RWPE2 (cell line): ENCODE measurements around the gene ADD1.

Source experiments
- ATAC-seq: fragments of 200-7000 bp; cut with Tn5 transposase; 3 replicates; pipeline ENCODE4 v1.9.1; 2021; ENCODE audit warnings: low read depth
- DNase-seq: peaks from one replicate; pipeline ENCODE4 v3.0.0-alpha.2; 2020; ENCODE audit warnings: low spot score
- H3K27ac ChIP-seq: fragments of 450-650 bp; 2 replicates; pipeline ENCODE4 v1.5.1; 2017; ENCODE audit warnings: mild to moderate bottlenecking; ENCODE audit not compliant: poor library complexity, severe bottlenecking
- H3K27me3 ChIP-seq: fragments of 250-450 bp; sonication (Bioruptor Pico); 2 replicates; pipeline ENCODE4 v1.5.1; 2021; ENCODE audit warnings: mild to moderate bottlenecking, moderate library complexity; ENCODE audit not compliant: insufficient read depth, poor library complexity, severe bottlenecking
- H3K36me3 ChIP-seq: fragments of 250-450 bp; sonication (Bioruptor Pico); 2 replicates; pipeline ENCODE4 v1.5.1; 2020; ENCODE audit warnings: low read depth, mild to moderate bottlenecking, moderate library complexity
- H3K4me1 ChIP-seq: fragments of 250-450 bp; sonication (Bioruptor Pico); 2 replicates; pipeline ENCODE4 v1.5.1; 2021; ENCODE audit warnings: mild to moderate bottlenecking, moderate library complexity; ENCODE audit not compliant: insufficient read depth, poor library complexity, severe bottlenecking
- H3K4me3 ChIP-seq: fragments of 250-450 bp; sonication (Bioruptor Pico); 2 replicates; pipeline ENCODE4 v1.5.1; 2021; ENCODE audit warnings: mild to moderate bottlenecking, moderate library complexity; ENCODE audit not compliant: severe bottlenecking
- H3K9me3 ChIP-seq: fragments of 250-450 bp; sonication (Bioruptor Pico); 2 replicates; pipeline ENCODE4 v1.5.1; 2021; ENCODE audit warnings: mild to moderate bottlenecking, moderate library complexity; ENCODE audit not compliant: severe bottlenecking
- CTCF ChIP-seq: fragments of 450-650 bp; IDR thresholded peaks from one replicate; pipeline ENCODE4 v1.5.1; 2017; ENCODE audit warnings: mild to moderate bottlenecking, moderate library complexity; ENCODE audit not compliant: poor library complexity, severe bottlenecking

Gene ADD1

GRCh38 chr4:2795893-2796848 lies 47.5 kb upstream of the ADD1 start:
- no peak overlapping the region for H3K4me3 ChIP-seq
- no peaks in the 10 kb centered on the region for H3K9me3 ChIP-seq
- no peaks in the 10 kb centered on the region for H3K36me3 ChIP-seq
- peak; percentile 74 for ATAC-seq
- DNase-seq = peak; percentile 91
- H3K27me3 ChIP-seq = no peaks in the 10 kb centered on the region
- peak overlapping the region; percentile 86 for H3K27ac ChIP-seq
- peak; percentile 14 for TF ChIP-seq CTCF
- peaks cover 69% of the 10 kb centered on the region for H3K4me1 ChIP-seq

GRCh38 chr4:2796849-2797544 lies 46.6 kb upstream of the ADD1 start:
- Histone ChIP-seq H3K27ac (peak overlapping the region; percentile 86), H3K9me3 (no peaks in the 10 kb centered on the region), H3K36me3 (no peaks in the 10 kb centered on the region), H3K27me3 (no peaks in the 10 kb centered on the region), H3K4me1 (peaks cover 77% of the 10 kb centered on the region), H3K4me3 (no peak overlapping the region)
- no peak for ATAC-seq
- peak; percentile 55 for DNase-seq
- TF ChIP-seq CTCF = no peak

- TF ChIP-seq CTCF = no peak
- peaks cover 7% of the 10 kb centered on the region; the same call in 1 of the 2 replicates for H3K36me3 ChIP-seq
- peak overlapping the region; percentile 86 for H3K27ac ChIP-seq
- ATAC-seq (no peak), DNase-seq (peak; percentile 55)
- no peaks in the 10 kb centered on the region for H3K9me3 ChIP-seq
- H3K4me3 ChIP-seq = no peak overlapping the region
- peaks cover 80% of the 10 kb centered on the region for H3K4me1 ChIP-seq
- H3K27me3 ChIP-seq = no peaks in the 10 kb centered on the region
Observed at GRCh38 chr4:2797545-2798305, 45.9 kb upstream of the ADD1 start.

- DNase-seq (peak; percentile 79), ATAC-seq (peak; percentile 20)
- Histone ChIP-seq H3K4me1 (peaks cover 80% of the 10 kb centered on the region), H3K4me3 (peak overlapping the region; percentile 2), H3K27me3 (no peaks in the 10 kb centered on the region), H3K27ac (peak overlapping the region; percentile 86), H3K36me3 (peaks cover 9% of the 10 kb centered on the region), H3K9me3 (no peaks in the 10 kb centered on the region)
- TF ChIP-seq CTCF = no peak
Observed at GRCh38 chr4:2798399-2799223, 45.0 kb upstream of the ADD1 start.
